GM12875 (cell line): ENCODE results near the gene ACSF3.
"Not testable (repeated sequence)": the region's sequence is repeated elsewhere in the genome, so short reads cannot be mapped to it uniquely, and the experiment has no call there.

Experiments
- H3K4me3 ChIP-seq: one replicate; pipeline ENCODE4 v1.5.1; 2011; ENCODE audit warnings: low read depth, low read length, control low read depth
- CTCF ChIP-seq: IDR thresholded peaks from 2 replicates; pipeline ENCODE4 v1.5.1; 2011; ENCODE audit warnings: low read depth, mild to moderate bottlenecking, control low read depth, inconsistent platforms, low read length, moderate library complexity, borderline replicate concordance; ENCODE audit not compliant: insufficient read depth

ACSF3 gene

GRCh38 chr16:89184933-89185794 is 91.5 kb downstream of the ACSF3 start:
- no peak overlapping the region for H3K4me3 ChIP-seq
- TF ChIP-seq CTCF = no peak

- H3K4me3 ChIP-seq = not testable (repeated sequence)
Observed at GRCh38 chr16:89185887-89186592, 92.4 kb downstream of the ACSF3 start.

- H3K4me3 ChIP-seq = not testable (repeated sequence)
Observed at GRCh38 chr16:89186593-89187031, 93.0 kb downstream of the ACSF3 start.

- TF ChIP-seq CTCF = no peak
Observed at GRCh38 chr16:89187032-89187769, 93.5 kb downstream of the ACSF3 start.

GRCh38 chr16:89187770-89188392 is 94.2 kb downstream of the ACSF3 start:
- no peak overlapping the region for H3K4me3 ChIP-seq
- no peak for TF ChIP-seq CTCF

More at GRCh38 chr16:89187032-89187769, 93.5 kb downstream of the ACSF3 start:
- no peak overlapping the region for H3K4me3 ChIP-seq

- not testable (repeated sequence) for H3K4me3 ChIP-seq
Observed at GRCh38 chr16:89188471-89189357, 95.1 kb downstream of the ACSF3 start.

GRCh38 chr16:89189358-89190025 is 95.8 kb downstream of the ACSF3 start:
- no peak for TF ChIP-seq CTCF
- no peak overlapping the region for H3K4me3 ChIP-seq
